Activated T-cell treated with anti-CD3 and anti-CD28 coated beads, Interleukin-2, amount 50 U/mL, for 4 hours (primary cell): Measurements from ENCODE around the gene SLC7A9. TPM values are rescaled to one million over a fixed set of nuclear protein-coding genes. Genes with fewer than 3 reads are reported as not detected.

ENCODE experiments used
- ATAC-seq, 2 donors: fragments of 200-7000 bp; cut with Tn5 transposase; one replicate each; pipeline ENCODE4 v1.10.0; 2021
- DNase-seq: peaks from one replicate; pipeline ENCODE4 v3.0.0-alpha.2; 2020
- H3K27me3 Mint-ChIP-seq: one replicate; pipeline ENCODE4 v1.8.0; 2021; ENCODE audit warnings: low read depth, mixed read lengths
- H3K36me3 Mint-ChIP-seq: one replicate; pipeline ENCODE4 v1.8.0; 2022; ENCODE audit warnings: mixed read lengths; ENCODE audit not compliant: insufficient read depth
- H3K4me1 Mint-ChIP-seq: one replicate; pipeline ENCODE4 v1.8.0; 2021; ENCODE audit warnings: low read depth, mixed read lengths
- H3K4me3 Mint-ChIP-seq: one replicate; pipeline ENCODE4 v1.8.0; 2021; ENCODE audit warnings: mild to moderate bottlenecking, moderate library complexity, mixed read lengths
- H3K9me3 Mint-ChIP-seq: one replicate; pipeline ENCODE4 v1.8.0; 2021; ENCODE audit warnings: mixed read lengths
- total RNA-seq, 3 donors: library from RNA; stranded (reverse); gene quantifications; one replicate each; pipeline ENCODE4 v1.2.1, GENCODE V29; 2021

SLC7A9 gene
- total RNA-seq, 3 donors from 2014 or later, result not detected

- peaks cover 4% of the 10 kb centered on the region for H3K27me3 Mint-ChIP-seq
- no peak for DNase-seq
- H3K36me3 Mint-ChIP-seq, result no peaks in the 10 kb centered on the region
- H3K9me3 Mint-ChIP-seq, result no peaks in the 10 kb centered on the region
- peaks cover 8% of the 10 kb centered on the region for H3K4me1 Mint-ChIP-seq
- H3K4me3 Mint-ChIP-seq, result no peak overlapping the region
- ATAC-seq, result no peak
Measured at GRCh38 chr19:32818536-32818935, 51.0 kb downstream of the SLC7A9 start.

GRCh38 chr19:32817569-32818476 lies 51.7 kb downstream of the SLC7A9 start:
- DNase-seq (no peak), ATAC-seq (no peak)
- no peak overlapping the region for H3K4me3 Mint-ChIP-seq
- peaks cover 8% of the 10 kb centered on the region for H3K4me1 Mint-ChIP-seq
- peaks cover 4% of the 10 kb centered on the region for H3K27me3 Mint-ChIP-seq
- H3K36me3 Mint-ChIP-seq, result no peaks in the 10 kb centered on the region
- H3K9me3 Mint-ChIP-seq, result no peaks in the 10 kb centered on the region

GRCh38 chr19:32816555-32817099 lies 52.9 kb downstream of the SLC7A9 start:
- DNase-seq (no peak), ATAC-seq (no peak)
- H3K36me3 Mint-ChIP-seq, result no peaks in the 10 kb centered on the region
- no peaks in the 10 kb centered on the region for H3K9me3 Mint-ChIP-seq
- H3K4me3 Mint-ChIP-seq, result no peak overlapping the region
- H3K27me3 Mint-ChIP-seq, result peaks cover 4% of the 10 kb centered on the region
- H3K4me1 Mint-ChIP-seq, result peaks cover 8% of the 10 kb centered on the region

- H3K36me3 Mint-ChIP-seq, result no peaks in the 10 kb centered on the region
- ATAC-seq, result no peak
- DNase-seq, result no peak
- H3K4me3 Mint-ChIP-seq, result no peak overlapping the region
- no peaks in the 10 kb centered on the region for H3K9me3 Mint-ChIP-seq
- peaks cover 16% of the 10 kb centered on the region for H3K4me1 Mint-ChIP-seq
- peaks cover 4% of the 10 kb centered on the region for H3K27me3 Mint-ChIP-seq
Measured at GRCh38 chr19:32814624-32815023, 54.9 kb downstream of the SLC7A9 start.

GRCh38 chr19:32813862-32814425 lies 55.6 kb downstream of the SLC7A9 start:
- DNase-seq (no peak), ATAC-seq (peak in 1 of 2 donors; percentile 47)
- peaks cover 22% of the 10 kb centered on the region for H3K4me1 Mint-ChIP-seq
- H3K27me3 Mint-ChIP-seq, result peaks cover 4% of the 10 kb centered on the region
- no peaks in the 10 kb centered on the region for H3K36me3 Mint-ChIP-seq
- H3K9me3 Mint-ChIP-seq, result no peaks in the 10 kb centered on the region
- no peak overlapping the region for H3K4me3 Mint-ChIP-seq

- DNase-seq, result no peak
- Mint-ChIP-seq H3K36me3 (no peaks in the 10 kb centered on the region), H3K9me3 (no peaks in the 10 kb centered on the region), H3K4me1 (peaks cover 23% of the 10 kb centered on the region), H3K27me3 (no peaks in the 10 kb centered on the region), H3K4me3 (no peak overlapping the region)
- ATAC-seq, result no peak
Measured at GRCh38 chr19:32812571-32812970, 57.0 kb downstream of the SLC7A9 start.

GRCh38 chr19:32812036-32812435 lies 57.5 kb downstream of the SLC7A9 start:
- ATAC-seq (no peak), DNase-seq (no peak)
- no peak overlapping the region for H3K4me3 Mint-ChIP-seq
- H3K4me1 Mint-ChIP-seq, result peaks cover 23% of the 10 kb centered on the region
- no peaks in the 10 kb centered on the region for H3K36me3 Mint-ChIP-seq
- no peaks in the 10 kb centered on the region for H3K27me3 Mint-ChIP-seq
- H3K9me3 Mint-ChIP-seq, result no peaks in the 10 kb centered on the region

GRCh38 chr19:32811151-32811550 lies 58.4 kb downstream of the SLC7A9 start:
- Mint-ChIP-seq H3K9me3 (no peaks in the 10 kb centered on the region), H3K4me3 (no peak overlapping the region), H3K4me1 (peaks cover 23% of the 10 kb centered on the region), H3K36me3 (no peaks in the 10 kb centered on the region), H3K27me3 (no peaks in the 10 kb centered on the region)
- DNase-seq, result no peak
- no peak for ATAC-seq

- DNase-seq (no peak), ATAC-seq (no peak)
- Mint-ChIP-seq H3K9me3 (no peaks in the 10 kb centered on the region), H3K36me3 (no peaks in the 10 kb centered on the region), H3K4me3 (no peak overlapping the region), H3K4me1 (peaks cover 23% of the 10 kb centered on the region), H3K27me3 (no peaks in the 10 kb centered on the region)
Measured at GRCh38 chr19:32810452-32810851, 59.1 kb downstream of the SLC7A9 start.

GRCh38 chr19:32809754-32810153 lies 59.8 kb downstream of the SLC7A9 start:
- ATAC-seq (peak in 1 of 2 donors; percentile 48), DNase-seq (no peak)
- no peaks in the 10 kb centered on the region for H3K27me3 Mint-ChIP-seq
- H3K4me1 Mint-ChIP-seq, result peaks cover 22% of the 10 kb centered on the region
- no peaks in the 10 kb centered on the region for H3K36me3 Mint-ChIP-seq
- H3K9me3 Mint-ChIP-seq, result no peaks in the 10 kb centered on the region
- H3K4me3 Mint-ChIP-seq, result no peak overlapping the region

- DNase-seq (no peak), ATAC-seq (peak; percentile 18 to 27)
- Mint-ChIP-seq H3K36me3 (no peaks in the 10 kb centered on the region), H3K4me3 (peak overlapping the region; percentile 27), H3K27me3 (no peaks in the 10 kb centered on the region), H3K4me1 (peaks cover 18% of the 10 kb centered on the region), H3K9me3 (no peaks in the 10 kb centered on the region)
Measured at GRCh38 chr19:32809254-32809653, 60.3 kb downstream of the SLC7A9 start.

- DNase-seq, result no peak
- Mint-ChIP-seq H3K9me3 (no peaks in the 10 kb centered on the region), H3K4me3 (no peak overlapping the region), H3K27me3 (no peaks in the 10 kb centered on the region), H3K36me3 (no peaks in the 10 kb centered on the region), H3K4me1 (peaks cover 18% of the 10 kb centered on the region)
- no peak for ATAC-seq
Measured at GRCh38 chr19:32808236-32808635, 61.3 kb downstream of the SLC7A9 start.

GRCh38 chr19:32802840-32803239 lies 66.7 kb downstream of the SLC7A9 start:
- no peaks in the 10 kb centered on the region for H3K9me3 Mint-ChIP-seq
- H3K36me3 Mint-ChIP-seq, result no peaks in the 10 kb centered on the region
- DNase-seq (no peak), ATAC-seq (no peak)
- H3K4me3 Mint-ChIP-seq, result no peak overlapping the region
- peaks cover 14% of the 10 kb centered on the region for H3K4me1 Mint-ChIP-seq
- no peaks in the 10 kb centered on the region for H3K27me3 Mint-ChIP-seq

GRCh38 chr19:32800754-32801153 lies 68.8 kb downstream of the SLC7A9 start:
- Mint-ChIP-seq H3K4me3 (no peak overlapping the region), H3K36me3 (no peaks in the 10 kb centered on the region), H3K9me3 (no peaks in the 10 kb centered on the region), H3K4me1 (peaks cover 21% of the 10 kb centered on the region), H3K27me3 (no peaks in the 10 kb centered on the region)
- ATAC-seq, result no peak
- no peak for DNase-seq

GRCh38 chr19:32800191-32800590 lies 69.4 kb downstream of the SLC7A9 start:
- Mint-ChIP-seq H3K9me3 (no peaks in the 10 kb centered on the region), H3K27me3 (no peaks in the 10 kb centered on the region), H3K4me3 (no peak overlapping the region), H3K36me3 (no peaks in the 10 kb centered on the region), H3K4me1 (peaks cover 27% of the 10 kb centered on the region)
- DNase-seq (no peak), ATAC-seq (no peak)
